ENCODE results near the gene PRCC.

PRCC gene

DNA sequence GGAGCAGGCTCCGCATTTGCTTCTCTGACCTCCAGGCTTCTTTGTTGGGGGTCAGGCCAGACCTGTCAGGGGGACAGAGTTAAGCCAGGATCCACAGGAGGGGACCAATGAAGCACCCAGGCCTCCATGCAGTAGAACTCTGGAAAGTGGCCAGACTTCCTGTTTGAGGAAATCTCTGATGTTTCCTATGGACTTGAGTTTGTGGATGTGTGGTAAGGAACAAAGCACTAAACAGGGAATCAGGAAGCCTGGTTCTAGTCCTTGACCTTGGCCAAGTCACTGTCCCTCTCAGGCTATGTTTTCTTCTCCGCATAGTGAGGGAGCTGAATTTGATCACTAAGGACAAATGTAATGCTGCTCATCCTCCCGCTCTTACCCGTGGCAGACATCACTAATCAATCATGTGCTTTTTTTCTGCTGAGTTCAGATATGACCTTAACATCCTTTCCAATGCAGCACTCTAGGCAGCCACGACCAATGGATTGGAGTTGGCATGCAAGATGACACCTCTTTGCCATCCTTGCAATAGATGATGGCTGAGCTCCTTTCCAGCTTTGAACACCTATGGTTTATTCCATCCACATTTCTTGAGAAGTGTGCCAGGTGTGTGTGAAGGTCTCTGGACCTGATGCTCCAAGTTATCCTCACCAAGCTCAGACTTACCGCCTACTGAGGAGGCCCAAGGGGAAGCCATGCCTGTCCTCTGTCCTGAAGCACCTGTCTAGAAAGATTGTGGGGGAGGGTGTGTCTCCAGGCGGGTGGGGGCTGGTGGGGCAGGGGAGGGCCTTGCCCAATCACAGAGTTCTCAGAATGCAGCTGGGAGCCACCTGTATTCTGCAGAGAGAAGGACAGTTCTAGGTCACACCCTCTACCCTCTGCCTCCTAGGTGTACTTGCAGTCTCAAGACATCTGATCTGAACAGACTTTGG is 39.4 kb downstream of the PRCC start:
- H3K27ac ChIP-seq (ENCODE audit: insufficient read depth, low read length, poor library complexity, severe bottlenecking) = no peak overlapping the region
- H3K4me1 ChIP-seq (ENCODE audit: control insufficient read depth, insufficient read depth, low read length, poor library complexity, severe bottlenecking) = peaks cover 11% of the 10 kb centered on the region
- no peaks in the 10 kb centered on the region for H3K27me3 ChIP-seq (replicated peaks; ENCODE audit: control insufficient read depth, insufficient read depth, low read length, poor library complexity, severe bottlenecking)
- peaks cover 19% of the 10 kb centered on the region for H3K36me3 ChIP-seq (ENCODE audit: control insufficient read depth, insufficient read depth, low read length)
- no peak overlapping the region for H3K4me3 ChIP-seq (ENCODE audit: insufficient read depth, low read depth, low read length, poor library complexity, severe bottlenecking)
- no peaks in the 10 kb centered on the region for H3K9me3 ChIP-seq (ENCODE audit: control insufficient read depth, low read length)
- no peak for DNase-seq

DNA sequence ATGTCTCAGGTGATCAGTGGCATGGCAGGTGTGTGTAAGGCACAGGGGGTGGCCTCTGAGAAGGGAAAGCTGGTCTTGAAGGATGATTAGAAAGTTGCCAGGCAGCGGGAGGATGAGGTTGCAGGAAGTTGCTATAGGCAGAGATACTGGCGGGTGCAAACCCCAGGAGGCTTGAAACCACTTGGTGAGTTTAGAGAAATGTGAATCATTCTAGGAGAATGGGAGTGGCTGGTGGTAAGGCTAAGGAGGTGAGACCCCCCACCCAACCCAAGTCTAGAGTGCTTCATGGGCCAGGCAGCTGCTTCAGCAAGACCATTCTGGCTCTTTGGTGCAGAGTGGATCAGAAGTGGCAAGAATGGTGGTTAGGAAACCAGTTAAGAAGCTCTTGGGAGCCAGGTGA is 40.3 kb downstream of the PRCC start:
- Histone ChIP-seq H3K36me3 (ENCODE audit: control insufficient read depth, insufficient read depth, low read length) (peaks cover 25% of the 10 kb centered on the region), H3K4me1 (ENCODE audit: control insufficient read depth, insufficient read depth, low read length, poor library complexity, severe bottlenecking) (peaks cover 15% of the 10 kb centered on the region), H3K27ac (ENCODE audit: insufficient read depth, low read length, poor library complexity, severe bottlenecking) (no peak overlapping the region), H3K4me3 (ENCODE audit: insufficient read depth, low read depth, low read length, poor library complexity, severe bottlenecking) (no peak overlapping the region), H3K27me3 (replicated peaks; ENCODE audit: control insufficient read depth, insufficient read depth, low read length, poor library complexity, severe bottlenecking) (no peaks in the 10 kb centered on the region), H3K9me3 (ENCODE audit: control insufficient read depth, low read length) (no peaks in the 10 kb centered on the region)
- DNase-seq = no peak

DNA sequence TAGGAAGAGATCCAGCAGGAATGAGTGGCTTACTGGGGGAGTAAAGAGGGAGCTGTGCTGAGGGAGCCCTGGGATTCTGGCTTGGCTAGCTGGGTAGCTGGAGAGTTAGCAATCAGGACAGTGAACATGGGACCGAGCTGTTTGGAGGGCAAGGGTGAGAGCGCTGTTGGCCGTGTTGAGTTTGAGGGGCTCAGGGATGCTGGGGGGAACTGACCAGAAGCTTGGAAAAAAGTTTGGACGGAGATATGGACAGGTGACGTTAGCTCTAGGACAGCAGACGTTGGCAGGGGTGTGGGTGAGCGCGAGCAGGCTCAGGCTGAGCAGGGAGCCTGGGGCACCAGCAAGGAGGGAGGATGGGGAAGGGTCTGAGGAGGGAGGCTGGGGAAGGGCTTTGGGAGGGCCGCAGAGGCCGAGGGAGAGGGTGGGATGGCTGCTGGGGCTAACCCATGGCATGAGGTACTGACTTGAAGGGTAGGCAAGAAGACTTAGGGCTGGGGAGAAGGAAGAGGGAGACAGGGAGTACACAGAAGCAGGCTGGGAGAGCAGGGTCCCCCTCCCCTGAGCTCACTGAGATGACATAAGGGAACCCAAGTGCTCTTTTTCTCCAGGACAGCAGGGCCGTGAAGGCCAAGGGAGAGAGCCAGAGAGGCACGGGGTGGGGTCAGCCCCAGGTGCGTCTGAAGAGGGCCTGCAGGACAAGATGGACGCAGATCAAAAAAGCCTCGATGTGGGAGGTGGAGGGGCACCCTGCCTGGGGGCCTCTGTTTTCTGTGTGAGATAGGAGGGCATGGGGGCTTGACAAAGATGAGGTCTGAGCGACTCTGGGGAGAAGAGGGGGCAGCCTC is 41.1 kb downstream of the PRCC start:
- Histone ChIP-seq H3K4me1 (ENCODE audit: control insufficient read depth, insufficient read depth, low read length, poor library complexity, severe bottlenecking) (peaks cover 22% of the 10 kb centered on the region), H3K9me3 (ENCODE audit: control insufficient read depth, low read length) (no peaks in the 10 kb centered on the region), H3K4me3 (ENCODE audit: insufficient read depth, low read depth, low read length, poor library complexity, severe bottlenecking) (no peak overlapping the region), H3K27ac (ENCODE audit: insufficient read depth, low read length, poor library complexity, severe bottlenecking) (no peak overlapping the region), H3K36me3 (ENCODE audit: control insufficient read depth, insufficient read depth, low read length) (peaks cover 31% of the 10 kb centered on the region), H3K27me3 (replicated peaks; ENCODE audit: control insufficient read depth, insufficient read depth, low read length, poor library complexity, severe bottlenecking) (no peaks in the 10 kb centered on the region)
- DNase-seq = no peak

DNA sequence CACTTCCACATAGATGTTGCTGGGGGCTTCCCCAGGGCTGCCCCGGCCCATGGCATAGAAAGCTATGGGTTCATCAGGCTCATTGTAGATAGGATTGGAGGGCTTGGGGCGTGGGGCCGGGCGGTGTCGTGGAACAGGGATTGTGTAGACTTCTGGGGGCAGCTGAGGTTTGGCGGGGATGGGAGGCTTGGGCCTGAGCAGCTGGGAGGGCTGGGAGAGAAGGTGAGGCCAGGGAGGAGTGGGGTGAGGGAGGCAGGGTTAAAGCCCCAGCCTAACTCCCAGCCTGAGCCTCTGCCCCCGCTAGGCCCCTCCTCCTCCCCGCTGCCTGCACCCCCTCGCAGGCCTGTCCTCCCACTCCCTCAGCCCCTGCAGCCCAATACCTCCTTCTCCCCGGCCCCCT is 41.9 kb downstream of the PRCC start:
- no peaks in the 10 kb centered on the region for H3K9me3 ChIP-seq (ENCODE audit: control insufficient read depth, low read length)
- peaks cover 31% of the 10 kb centered on the region for H3K36me3 ChIP-seq (ENCODE audit: control insufficient read depth, insufficient read depth, low read length)
- DNase-seq = no peak
- H3K4me1 ChIP-seq (ENCODE audit: control insufficient read depth, insufficient read depth, low read length, poor library complexity, severe bottlenecking) = peaks cover 30% of the 10 kb centered on the region
- no peak overlapping the region for H3K4me3 ChIP-seq (ENCODE audit: insufficient read depth, low read depth, low read length, poor library complexity, severe bottlenecking)
- H3K27me3 ChIP-seq (replicated peaks; ENCODE audit: control insufficient read depth, insufficient read depth, low read length, poor library complexity, severe bottlenecking) = no peaks in the 10 kb centered on the region
- H3K27ac ChIP-seq (ENCODE audit: insufficient read depth, low read length, poor library complexity, severe bottlenecking) = no peak overlapping the region

DNA sequence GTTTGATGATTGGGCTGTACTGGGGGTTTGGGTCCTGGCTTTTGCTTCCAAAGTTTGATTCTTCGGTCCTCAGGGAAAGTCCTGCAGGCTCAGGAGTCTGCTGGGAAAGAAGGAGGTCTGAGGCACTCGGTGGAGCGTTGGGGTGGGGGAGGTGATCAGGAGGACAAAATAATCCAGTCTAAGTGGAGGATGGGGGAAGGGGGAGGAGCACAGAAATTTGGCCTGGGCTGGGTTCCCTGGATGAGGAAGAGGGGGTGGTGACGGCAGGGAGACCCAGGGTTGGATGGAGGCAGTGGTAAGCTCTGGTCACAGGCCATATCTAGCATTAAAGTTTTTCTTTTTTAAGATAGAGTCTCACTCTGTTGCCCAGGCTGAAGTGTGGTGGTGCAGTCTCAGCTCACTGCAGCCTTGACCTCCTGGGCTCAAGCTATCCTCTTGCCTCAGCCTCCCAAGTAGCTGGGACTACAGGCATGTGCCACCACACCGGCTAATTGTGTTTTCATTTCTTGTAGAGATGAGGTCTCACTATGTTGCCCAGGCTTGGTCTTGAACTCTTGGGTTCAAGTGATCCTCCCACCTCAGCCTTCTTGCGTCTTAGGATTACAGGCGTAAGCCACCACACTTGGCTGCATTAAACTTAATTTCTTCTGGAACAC is 42.5 kb downstream of the PRCC start:
- Histone ChIP-seq H3K4me3 (ENCODE audit: insufficient read depth, low read depth, low read length, poor library complexity, severe bottlenecking) (no peak overlapping the region), H3K36me3 (ENCODE audit: control insufficient read depth, insufficient read depth, low read length) (peaks cover 31% of the 10 kb centered on the region), H3K27me3 (replicated peaks; ENCODE audit: control insufficient read depth, insufficient read depth, low read length, poor library complexity, severe bottlenecking) (no peaks in the 10 kb centered on the region), H3K9me3 (ENCODE audit: control insufficient read depth, low read length) (no peaks in the 10 kb centered on the region), H3K27ac (ENCODE audit: insufficient read depth, low read length, poor library complexity, severe bottlenecking) (no peak overlapping the region), H3K4me1 (ENCODE audit: control insufficient read depth, insufficient read depth, low read length, poor library complexity, severe bottlenecking) (peaks cover 36% of the 10 kb centered on the region)
- DNase-seq = no peak

DNA sequence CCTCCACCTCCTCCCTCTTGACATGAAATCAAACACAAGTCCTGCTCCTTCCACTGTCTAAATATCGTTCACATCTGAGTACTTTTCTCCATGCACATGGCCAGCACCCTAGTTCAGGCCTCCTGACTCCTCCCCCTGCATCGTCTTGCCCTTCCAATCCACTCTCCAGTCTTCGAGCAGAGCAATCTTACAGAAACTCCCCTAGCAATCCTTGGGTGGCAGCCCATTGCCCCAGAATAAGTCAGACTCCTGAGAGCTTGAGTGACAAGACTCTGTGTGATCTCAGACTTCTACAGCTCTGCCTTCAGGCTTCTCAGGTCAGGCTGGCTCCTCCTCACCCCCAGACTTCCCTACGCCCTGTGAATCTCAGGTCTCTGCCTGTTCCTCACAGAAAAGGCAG is 43.8 kb downstream of the PRCC start:
- no peaks in the 10 kb centered on the region for H3K27me3 ChIP-seq (replicated peaks; ENCODE audit: control insufficient read depth, insufficient read depth, low read length, poor library complexity, severe bottlenecking)
- peaks cover 49% of the 10 kb centered on the region for H3K4me1 ChIP-seq (ENCODE audit: control insufficient read depth, insufficient read depth, low read length, poor library complexity, severe bottlenecking)
- H3K27ac ChIP-seq (ENCODE audit: insufficient read depth, low read length, poor library complexity, severe bottlenecking) = no peak overlapping the region
- no peak overlapping the region for H3K4me3 ChIP-seq (ENCODE audit: insufficient read depth, low read depth, low read length, poor library complexity, severe bottlenecking)
- no peaks in the 10 kb centered on the region for H3K9me3 ChIP-seq (ENCODE audit: control insufficient read depth, low read length)
- H3K36me3 ChIP-seq (ENCODE audit: control insufficient read depth, insufficient read depth, low read length) = peaks cover 28% of the 10 kb centered on the region
- no peak for DNase-seq

DNA sequence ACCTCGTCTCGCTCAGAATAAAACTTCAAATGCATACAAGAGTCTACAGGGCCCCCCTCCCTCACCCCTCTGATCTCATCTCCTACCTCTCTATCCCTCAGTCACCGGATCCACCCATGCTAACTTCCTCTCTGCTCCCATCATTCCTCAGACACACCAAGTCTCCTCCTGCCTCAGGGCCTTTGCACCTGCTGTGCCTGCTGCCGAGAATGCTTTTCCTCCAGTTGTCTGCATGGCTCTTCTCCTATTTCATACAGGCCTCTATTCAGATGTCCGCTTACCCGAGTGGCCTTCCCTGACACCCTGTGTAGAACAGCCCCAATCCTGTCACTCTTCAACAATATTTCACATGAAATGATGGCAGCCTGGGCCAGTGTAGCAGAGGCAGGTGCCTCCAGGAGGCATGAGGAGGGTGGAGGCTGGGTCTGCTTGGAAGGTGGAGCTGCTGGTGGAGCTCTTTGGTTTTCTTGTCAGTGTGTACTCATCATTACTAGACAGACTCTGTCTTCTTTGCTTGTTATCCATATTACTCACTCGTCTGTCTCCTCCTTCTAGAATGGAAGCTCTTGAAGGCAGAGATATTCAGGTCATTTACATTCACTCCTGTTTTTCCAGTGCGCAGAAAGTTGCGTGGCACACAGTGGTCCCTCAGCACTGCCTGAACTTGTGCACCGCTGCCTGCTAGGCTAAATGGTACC is 45.1 kb downstream of the PRCC start:
- no peak overlapping the region for H3K4me3 ChIP-seq (ENCODE audit: insufficient read depth, low read depth, low read length, poor library complexity, severe bottlenecking)
- H3K27me3 ChIP-seq (replicated peaks; ENCODE audit: control insufficient read depth, insufficient read depth, low read length, poor library complexity, severe bottlenecking) = no peaks in the 10 kb centered on the region

DNA sequence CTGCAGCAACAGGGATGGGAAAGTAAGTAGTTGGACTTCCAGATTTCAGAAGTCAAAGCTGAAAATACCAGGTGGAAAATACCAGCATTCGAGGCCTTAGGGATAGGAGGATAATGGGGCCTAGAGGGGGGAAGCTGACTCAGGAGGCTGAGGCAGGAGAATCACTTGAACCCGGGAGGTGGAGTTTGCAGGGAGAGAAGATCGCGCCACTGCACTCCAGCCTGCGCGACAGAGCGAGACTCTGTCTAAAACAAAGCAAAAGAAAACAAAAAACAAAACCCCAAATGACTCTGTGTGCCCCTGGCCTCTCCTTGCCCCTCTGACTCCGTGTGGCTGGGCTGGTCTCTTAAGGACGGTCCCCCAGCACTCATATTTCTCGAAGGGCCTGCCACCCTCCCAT is 46.0 kb downstream of the PRCC start:
- peaks cover 22% of the 10 kb centered on the region for H3K36me3 ChIP-seq (ENCODE audit: control insufficient read depth, insufficient read depth, low read length)
- H3K9me3 ChIP-seq (ENCODE audit: control insufficient read depth, low read length) = no peaks in the 10 kb centered on the region
- H3K4me3 ChIP-seq (ENCODE audit: insufficient read depth, low read depth, low read length, poor library complexity, severe bottlenecking) = peak overlapping the region; percentile 55
- H3K27ac ChIP-seq (ENCODE audit: insufficient read depth, low read length, poor library complexity, severe bottlenecking) = peak overlapping the region; percentile 99
- no peaks in the 10 kb centered on the region for H3K27me3 ChIP-seq (replicated peaks; ENCODE audit: control insufficient read depth, insufficient read depth, low read length, poor library complexity, severe bottlenecking)
- H3K4me1 ChIP-seq (ENCODE audit: control insufficient read depth, insufficient read depth, low read length, poor library complexity, severe bottlenecking) = peaks cover 50% of the 10 kb centered on the region
- DNase-seq = no peak

More for the DNA sequence above, 45.1 kb downstream of the PRCC start:
- Histone ChIP-seq H3K36me3 (ENCODE audit: control insufficient read depth, insufficient read depth, low read length) (peaks cover 22% of the 10 kb centered on the region), H3K4me1 (ENCODE audit: control insufficient read depth, insufficient read depth, low read length, poor library complexity, severe bottlenecking) (peaks cover 56% of the 10 kb centered on the region), H3K27ac (ENCODE audit: insufficient read depth, low read length, poor library complexity, severe bottlenecking) (peak overlapping the region; percentile 34), H3K9me3 (ENCODE audit: control insufficient read depth, low read length) (no peaks in the 10 kb centered on the region)
- no peak for DNase-seq

DNA sequence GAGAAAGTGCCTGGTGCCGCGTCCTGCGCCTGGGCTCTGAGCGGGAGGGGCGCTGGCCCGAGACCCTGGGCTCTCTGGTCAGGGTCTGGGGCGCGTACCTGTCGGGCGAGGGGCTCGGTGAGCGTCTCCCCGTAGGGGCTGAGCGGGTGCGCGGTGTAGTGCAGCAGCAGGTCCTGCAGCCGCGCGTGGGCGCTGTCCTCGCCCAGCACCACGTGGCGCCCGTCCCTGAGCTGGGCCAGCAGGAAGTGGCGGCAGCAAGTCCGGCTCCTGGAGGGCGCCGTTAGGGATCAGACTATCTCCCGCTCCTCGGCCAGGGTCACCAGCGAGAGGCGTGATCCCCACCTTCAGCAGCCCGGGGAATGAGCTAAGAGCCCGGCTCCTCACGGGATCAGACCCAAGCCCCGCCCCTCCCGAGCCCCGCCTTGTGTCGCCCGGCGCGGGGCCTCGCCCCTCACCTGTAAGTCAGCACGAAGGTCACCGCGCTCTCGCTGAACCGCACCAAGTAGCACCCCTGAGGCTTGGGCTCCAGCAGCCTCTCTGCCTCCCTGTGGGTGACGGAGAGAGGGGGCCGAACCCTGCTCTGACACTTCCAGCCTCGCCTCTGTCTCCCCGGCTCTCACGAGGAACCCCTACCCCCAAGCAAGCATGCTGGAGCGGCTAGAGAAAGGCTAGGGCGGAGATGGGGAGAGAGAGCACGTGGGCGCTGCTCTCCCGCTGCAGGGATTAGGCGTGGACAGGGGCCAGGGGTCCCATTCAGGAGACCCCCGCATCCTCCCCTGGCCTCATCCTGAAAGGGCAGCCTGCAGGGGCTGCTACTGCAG is 46.6 kb downstream of the PRCC start:
- H3K36me3 ChIP-seq (ENCODE audit: control insufficient read depth, insufficient read depth, low read length) = peaks cover 22% of the 10 kb centered on the region
- peak overlapping the region; percentile 99 for H3K27ac ChIP-seq (ENCODE audit: insufficient read depth, low read length, poor library complexity, severe bottlenecking)
- H3K4me3 ChIP-seq (ENCODE audit: insufficient read depth, low read depth, low read length, poor library complexity, severe bottlenecking) = peak overlapping the region; percentile 55
- H3K4me1 ChIP-seq (ENCODE audit: control insufficient read depth, insufficient read depth, low read length, poor library complexity, severe bottlenecking) = peaks cover 50% of the 10 kb centered on the region
- DNase-seq = peak; percentile 73 to 75 (median 75)
- H3K27me3 ChIP-seq (replicated peaks; ENCODE audit: control insufficient read depth, insufficient read depth, low read length, poor library complexity, severe bottlenecking) = no peaks in the 10 kb centered on the region
- H3K9me3 ChIP-seq (ENCODE audit: control insufficient read depth, low read length) = no peaks in the 10 kb centered on the region

All from effector memory CD4-positive, alpha-beta T cell (primary cell).